HUES64 (cell line): Measurements from ENCODE around the gene CMYA5.
"Not testable (repeated sequence)": the region's sequence is repeated elsewhere in the genome, so short reads cannot be mapped to it uniquely, and the experiment has no call there.

ENCODE experiments used
- H3K27ac ChIP-seq: 2 replicates; pipeline ENCODE4 v1.7.0; 2013; ENCODE audit warnings: low read depth, low read length, inconsistent platforms
- H3K27me3 ChIP-seq: 2 replicates; pipeline ENCODE4 v1.6.1; 2013; ENCODE audit warnings: mild to moderate bottlenecking, low read length; ENCODE audit not compliant: insufficient read depth
- H3K36me3 ChIP-seq: 2 replicates; pipeline ENCODE4 v1.6.1; 2013; ENCODE audit warnings: mild to moderate bottlenecking, low read length; ENCODE audit not compliant: insufficient read depth
- H3K4me1 ChIP-seq: 2 replicates; pipeline ENCODE4 v1.6.1; 2013; ENCODE audit warnings: mild to moderate bottlenecking, low read length, moderate library complexity; ENCODE audit not compliant: insufficient read depth
- H3K4me3 ChIP-seq: 2 replicates; pipeline ENCODE4 v1.5.1; 2013; ENCODE audit warnings: mild to moderate bottlenecking, low read length, moderate library complexity
- H3K9ac ChIP-seq: 2 replicates; pipeline ENCODE4 v1.6.1; 2013; ENCODE audit warnings: mild to moderate bottlenecking, low read depth, low read length
- H3K9me3 ChIP-seq: 2 replicates; pipeline ENCODE4 v1.6.1; 2013; ENCODE audit warnings: low read depth, low read length; ENCODE audit not compliant: insufficient read depth
- WGBS: fragments of 150-250, 120-280 bp; methylation state at CpG from one replicate; pipeline ENCODE4 v1.1.7; 2013; ENCODE audit warnings: missing lambda C conversion rate; 5-methylcytosine and 5-hydroxymethylcytosine counted together

Gene CMYA5

GRCh38 chr5:79702606-79703380 is 13.2 kb downstream of the CMYA5 start:
- 54% methylated on average over 3 of the region's 3 CpGs for WGBS
- Histone ChIP-seq H3K9me3 (peaks cover 3% of the 10 kb centered on the region; the same call in 1 of the 2 replicates), H3K27ac (no peak overlapping the region), H3K4me1 (no peaks in the 10 kb centered on the region), H3K9ac (no peak overlapping the region), H3K4me3 (no peak overlapping the region), H3K27me3 (no peaks in the 10 kb centered on the region), H3K36me3 (no peaks in the 10 kb centered on the region)

DNA sequence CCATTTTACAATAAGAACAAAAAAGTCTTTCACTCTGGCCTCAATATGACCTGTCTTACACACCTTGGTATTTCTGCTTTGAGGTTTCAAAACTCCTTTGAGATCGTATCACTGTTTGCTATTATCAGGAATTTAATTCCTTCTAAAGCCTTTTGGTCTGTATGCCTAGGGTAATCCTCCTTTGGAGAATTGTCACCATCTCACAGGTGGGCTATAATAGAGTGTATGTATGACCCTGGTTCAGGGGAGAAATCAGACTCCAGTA is 13.7 kb downstream of the CMYA5 start:
- no peak overlapping the region for H3K9ac ChIP-seq

GRCh38 chr5:79704553-79704952 is 14.9 kb downstream of the CMYA5 start:
- Histone ChIP-seq H3K9me3 (peaks cover 3% of the 10 kb centered on the region; the same call in 1 of the 2 replicates), H3K27me3 (no peaks in the 10 kb centered on the region), H3K36me3 (no peaks in the 10 kb centered on the region), H3K9ac (no peak overlapping the region), H3K4me1 (no peaks in the 10 kb centered on the region), H3K4me3 (no peak overlapping the region), H3K27ac (no peak overlapping the region)

More for the DNA sequence above, 13.7 kb downstream of the CMYA5 start:
- Histone ChIP-seq H3K4me1 (no peaks in the 10 kb centered on the region), H3K27ac (no peak overlapping the region), H3K4me3 (no peak overlapping the region), H3K9me3 (peaks cover 3% of the 10 kb centered on the region; the same call in 1 of the 2 replicates), H3K27me3 (no peaks in the 10 kb centered on the region), H3K36me3 (no peaks in the 10 kb centered on the region)
- 92% methylated on average over 1 of the region's 1 CpG for WGBS

- Histone ChIP-seq H3K27ac (no peak overlapping the region), H3K4me1 (no peaks in the 10 kb centered on the region), H3K9me3 (peaks cover 3% of the 10 kb centered on the region; the same call in 1 of the 2 replicates), H3K4me3 (no peak overlapping the region), H3K36me3 (no peaks in the 10 kb centered on the region), H3K27me3 (no peaks in the 10 kb centered on the region), H3K9ac (no peak overlapping the region)
- 95% methylated on average over 3 of the region's 3 CpGs for WGBS
Measured at GRCh38 chr5:79705632-79706031, 16.0 kb downstream of the CMYA5 start.

DNA sequence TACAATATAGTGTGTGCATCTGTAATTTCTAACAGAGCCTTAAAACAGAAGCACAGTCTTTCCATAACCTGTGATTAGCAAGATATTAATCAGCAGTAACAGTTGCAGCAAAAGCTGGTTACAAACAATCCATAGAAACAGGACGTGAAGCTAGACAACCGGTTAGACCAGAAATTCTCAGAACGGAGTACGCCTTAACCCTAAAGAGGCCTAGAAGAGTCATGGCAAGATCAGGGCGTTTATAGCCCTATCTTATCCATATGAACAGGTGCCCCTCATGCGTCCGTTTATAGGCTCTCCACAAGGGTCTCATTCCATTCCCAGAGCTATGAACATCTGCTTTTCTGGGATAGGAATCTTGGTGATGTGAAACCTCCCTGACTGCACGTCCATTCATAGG is 16.7 kb downstream of the CMYA5 start:
- not testable (repeated sequence) for H3K4me3 ChIP-seq, H3K27ac ChIP-seq, H3K4me1 ChIP-seq, H3K27me3 ChIP-seq, H3K9me3 ChIP-seq, H3K9ac ChIP-seq, H3K36me3 ChIP-seq
- 90% methylated on average over 8 of the region's 8 CpGs for WGBS

DNA sequence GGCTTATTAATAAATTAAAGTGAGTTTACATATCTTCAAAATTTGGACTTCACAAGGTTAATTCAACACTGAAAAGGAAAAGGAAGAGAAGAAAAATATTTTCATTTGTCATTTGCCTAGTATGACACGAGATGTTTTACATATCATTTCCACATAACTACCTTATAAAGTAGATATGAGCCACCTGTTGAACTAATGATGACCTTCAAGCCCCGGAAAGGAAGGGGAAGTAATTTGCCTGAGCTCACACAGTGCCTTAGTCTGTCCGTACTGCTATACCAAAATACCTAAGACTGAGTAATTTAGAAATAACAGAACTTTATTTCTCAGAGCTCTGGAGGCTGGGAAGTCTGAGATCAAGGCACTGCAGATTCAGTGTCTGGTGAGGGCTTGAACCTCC is 17.9 kb downstream of the CMYA5 start:
- no peak overlapping the region for H3K27ac ChIP-seq
- 100% methylated on average over 3 of the region's 3 CpGs for WGBS

GRCh38 chr5:79712741-79713140 is 23.1 kb downstream of the CMYA5 start:
- Histone ChIP-seq H3K9me3 (no peaks in the 10 kb centered on the region), H3K4me3 (no peak overlapping the region), H3K27me3 (no peaks in the 10 kb centered on the region), H3K27ac (no peak overlapping the region), H3K4me1 (no peaks in the 10 kb centered on the region), H3K36me3 (no peaks in the 10 kb centered on the region), H3K9ac (no peak overlapping the region)

More for the DNA sequence above, 17.9 kb downstream of the CMYA5 start:
- H3K4me1 ChIP-seq, result no peaks in the 10 kb centered on the region
- H3K9me3 ChIP-seq, result peaks cover 3% of the 10 kb centered on the region; the same call in 1 of the 2 replicates
- H3K9ac ChIP-seq, result no peak overlapping the region
- H3K27me3 ChIP-seq, result no peaks in the 10 kb centered on the region
- H3K4me3 ChIP-seq, result no peak overlapping the region
- no peaks in the 10 kb centered on the region for H3K36me3 ChIP-seq

GRCh38 chr5:79713727-79714126 is 24.1 kb downstream of the CMYA5 start:
- Histone ChIP-seq H3K27me3 (no peaks in the 10 kb centered on the region), H3K27ac (no peak overlapping the region), H3K9ac (no peak overlapping the region), H3K9me3 (no peaks in the 10 kb centered on the region), H3K36me3 (no peaks in the 10 kb centered on the region), H3K4me1 (no peaks in the 10 kb centered on the region), H3K4me3 (no peak overlapping the region)
- whole genome bisulfite sequencing, result 93% methylated on average over 4 of the region's 7 CpGs

- Histone ChIP-seq H3K4me3 (no peak overlapping the region), H3K27ac (no peak overlapping the region), H3K36me3 (no peaks in the 10 kb centered on the region), H3K4me1 (no peaks in the 10 kb centered on the region), H3K9me3 (peaks cover 24% of the 10 kb centered on the region), H3K9ac (no peak overlapping the region), H3K27me3 (no peaks in the 10 kb centered on the region)
- WGBS, result no CpG with 5 or more reads among the region's 1 CpG
Measured at GRCh38 chr5:79716839-79717238, 27.2 kb downstream of the CMYA5 start.

DNA sequence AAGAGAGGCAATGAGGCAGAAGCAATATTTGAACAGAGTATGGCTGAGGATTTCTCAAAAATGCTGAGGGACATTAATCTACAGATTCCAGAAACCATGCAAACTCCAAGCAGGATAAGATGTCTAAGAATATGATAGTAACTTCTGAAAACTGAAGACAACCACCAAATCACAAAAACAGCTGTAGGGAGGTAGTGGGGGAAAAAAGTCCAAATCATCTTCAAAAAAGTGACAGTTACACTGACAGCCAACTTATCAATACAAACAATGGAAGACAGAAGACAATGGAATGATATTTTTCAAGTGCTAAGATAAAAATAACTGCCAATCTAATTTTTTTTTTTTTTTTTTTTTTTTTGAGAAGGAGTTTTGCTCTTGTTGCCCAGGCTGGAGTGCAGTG is 30.5 kb downstream of the CMYA5 start:
- H3K4me3 ChIP-seq, result no peak overlapping the region
- no peaks in the 10 kb centered on the region for H3K36me3 ChIP-seq
- H3K9ac ChIP-seq, result no peak overlapping the region
- H3K27me3 ChIP-seq, result no peaks in the 10 kb centered on the region
- H3K9me3 ChIP-seq, result peaks cover 24% of the 10 kb centered on the region
- H3K4me1 ChIP-seq, result no peaks in the 10 kb centered on the region
- no peak overlapping the region for H3K27ac ChIP-seq

GRCh38 chr5:79727451-79728355 is 38.1 kb downstream of the CMYA5 start:
- WGBS, result 94% methylated on average over 13 of the region's 14 CpGs
- no peak overlapping the region for H3K9ac ChIP-seq
- no peaks in the 10 kb centered on the region for H3K36me3 ChIP-seq
- no peaks in the 10 kb centered on the region for H3K9me3 ChIP-seq
- H3K4me3 ChIP-seq, result no peak overlapping the region
- no peaks in the 10 kb centered on the region for H3K4me1 ChIP-seq
- H3K27me3 ChIP-seq, result no peaks in the 10 kb centered on the region
- no peak overlapping the region for H3K27ac ChIP-seq
